Epidermal melanocyte (primary cell): ENCODE data around the gene NELFA.
"Not testable (repeated sequence)": the region's sequence is repeated elsewhere in the genome, so short reads cannot be mapped to it uniquely, and the experiment has no call there.

Experiments
- DNase-seq: peaks from one replicate; pipeline ENCODE4 v3.0.0; 2011; ENCODE audit warnings: low spot score; ENCODE audit not compliant: insufficient read length

NELFA gene

DNA sequence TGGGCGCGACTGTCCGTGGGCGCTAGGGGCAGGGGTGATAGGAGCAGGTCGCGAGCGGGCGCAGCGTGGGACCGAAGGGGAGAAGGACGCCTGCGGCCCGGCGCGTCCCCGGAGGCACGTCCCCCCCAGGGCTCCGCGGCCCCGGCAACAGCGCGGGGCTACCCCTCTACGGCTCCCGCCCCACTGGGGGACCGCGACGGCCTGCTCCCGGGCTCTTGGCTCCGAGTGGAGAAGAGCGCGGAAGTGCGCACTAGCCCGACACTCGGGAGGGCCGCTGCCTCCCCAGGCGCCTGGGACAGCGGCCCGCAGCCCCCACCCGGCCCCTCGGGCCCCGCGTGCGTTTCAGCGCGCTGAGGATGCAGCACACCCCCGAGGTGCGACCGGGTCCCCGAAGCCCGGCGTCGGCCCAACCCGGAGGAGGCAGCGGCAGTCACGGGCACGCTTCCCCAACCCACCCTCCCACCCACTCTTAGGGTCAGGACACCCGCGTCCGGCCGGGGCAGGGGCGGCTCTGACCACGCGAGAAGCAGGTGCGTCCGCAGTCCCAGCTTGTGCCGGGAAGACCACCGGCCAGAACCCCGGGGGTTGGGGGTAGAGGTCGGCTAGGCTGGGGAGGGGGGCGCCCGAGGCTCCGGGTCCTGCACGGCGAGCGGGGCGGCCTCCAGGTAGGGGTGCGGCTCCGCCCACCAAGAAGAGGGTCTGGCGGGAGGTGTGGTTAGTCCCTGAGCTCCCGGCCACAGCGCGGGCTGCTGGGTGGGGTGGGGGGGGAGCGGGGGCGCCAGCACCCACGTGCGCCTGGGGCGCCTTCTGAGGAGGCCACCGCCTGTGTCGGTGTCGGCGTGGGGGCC, 31.8 kb upstream of the NELFA start:
- DNase-seq = no peak

DNA sequence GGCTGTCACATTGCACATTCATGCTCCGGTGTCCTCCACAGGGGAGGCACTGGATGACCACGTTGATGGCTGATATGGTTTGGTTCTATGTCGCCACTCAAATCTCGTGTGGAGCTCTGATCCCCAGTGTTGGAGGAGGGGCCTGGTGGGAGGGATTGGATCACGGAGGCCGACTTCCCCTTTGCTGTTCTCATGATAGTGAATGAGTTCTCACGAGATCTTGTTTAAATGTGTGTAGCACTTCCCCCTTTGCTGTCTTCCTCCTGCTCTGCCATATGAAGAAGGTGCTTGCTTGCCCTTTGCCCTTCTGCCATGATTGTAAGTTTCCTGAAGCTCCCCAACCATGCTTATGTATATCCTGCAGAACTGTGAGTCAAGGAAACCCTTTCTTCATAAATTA, 28.1 kb upstream of the NELFA start:
- no peak for DNase-seq

DNA sequence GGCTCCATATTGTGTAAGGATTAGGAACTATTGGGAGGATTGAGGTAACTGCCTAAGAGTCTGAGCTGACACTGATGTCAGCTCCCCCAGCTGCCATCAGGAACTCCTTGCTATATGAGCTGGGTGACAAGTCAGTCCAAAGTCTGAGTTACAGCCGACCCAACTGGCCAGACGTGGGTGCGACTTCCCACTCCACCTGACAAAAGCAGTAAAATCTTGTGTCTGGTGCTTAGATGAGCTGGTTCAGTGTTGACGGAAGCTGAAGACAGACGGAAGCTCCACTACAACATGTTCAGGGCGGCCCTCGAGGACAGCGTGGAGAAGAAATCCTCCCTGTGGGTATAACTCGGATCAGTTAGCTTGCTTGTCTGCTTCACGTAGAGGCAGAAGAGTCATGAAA, 27.6 kb upstream of the NELFA start:
- no peak for DNase-seq

DNA sequence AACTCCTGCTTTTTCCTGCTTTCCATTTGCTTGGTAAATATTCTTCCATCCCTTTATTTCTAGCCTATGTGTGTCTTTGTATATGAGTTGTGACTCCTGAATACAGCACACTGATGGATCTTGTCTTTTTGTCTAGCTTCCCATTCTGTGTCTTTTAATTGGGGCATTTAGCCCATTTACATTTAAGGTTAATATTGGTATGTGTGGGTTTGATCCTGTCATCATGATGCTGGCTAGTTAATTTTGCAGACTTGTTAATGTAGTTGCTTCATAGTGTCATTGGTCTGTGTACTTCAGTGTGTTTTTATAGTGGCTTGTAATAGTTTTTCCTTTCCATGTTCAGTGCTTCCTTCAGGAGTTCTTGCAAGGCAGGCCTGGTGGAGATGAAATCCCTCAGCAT, 22.4 kb upstream of the NELFA start:
- not testable (repeated sequence) for DNase-seq

DNA sequence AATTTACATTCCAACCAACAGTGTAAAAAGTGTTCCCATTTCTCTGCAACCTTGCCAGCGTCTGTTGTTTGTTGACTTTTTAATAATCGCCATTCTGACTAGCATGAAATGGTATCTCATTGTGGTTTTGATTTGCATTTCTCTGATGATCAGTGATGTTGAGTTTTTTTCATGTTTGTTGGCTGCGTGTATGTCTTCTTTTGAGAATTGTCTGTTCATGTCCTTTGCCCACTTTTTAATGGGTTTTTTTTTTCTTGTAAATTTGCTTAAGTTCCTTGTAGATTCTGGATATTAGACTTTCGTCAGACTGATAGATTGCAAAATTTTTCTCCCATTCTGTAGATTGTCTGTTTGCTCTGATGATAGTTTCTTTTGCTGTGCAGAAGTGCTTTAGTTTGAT, 18.3 kb upstream of the NELFA start:
- DNase-seq = not testable (repeated sequence)

DNA sequence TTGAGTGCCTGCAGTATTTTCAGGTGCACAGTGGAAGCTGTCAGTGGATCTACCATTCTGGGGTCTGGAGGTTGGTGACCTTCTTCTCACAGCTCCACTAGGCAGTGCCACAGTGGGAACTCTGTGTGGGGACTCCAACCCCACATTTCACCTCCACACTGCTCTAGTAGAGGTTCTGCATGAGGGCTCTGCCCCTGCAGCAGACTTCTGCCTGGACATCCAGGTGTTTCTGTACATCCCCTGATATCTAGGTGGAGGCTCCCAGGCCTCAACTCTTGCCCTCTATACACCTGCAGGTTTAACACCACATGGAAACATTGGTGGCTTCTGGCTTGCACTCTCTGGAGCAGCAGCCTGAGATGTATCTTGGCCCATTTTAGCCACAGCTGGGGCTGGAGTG, 17.0 kb upstream of the NELFA start:
- DNase-seq = no peak

DNA sequence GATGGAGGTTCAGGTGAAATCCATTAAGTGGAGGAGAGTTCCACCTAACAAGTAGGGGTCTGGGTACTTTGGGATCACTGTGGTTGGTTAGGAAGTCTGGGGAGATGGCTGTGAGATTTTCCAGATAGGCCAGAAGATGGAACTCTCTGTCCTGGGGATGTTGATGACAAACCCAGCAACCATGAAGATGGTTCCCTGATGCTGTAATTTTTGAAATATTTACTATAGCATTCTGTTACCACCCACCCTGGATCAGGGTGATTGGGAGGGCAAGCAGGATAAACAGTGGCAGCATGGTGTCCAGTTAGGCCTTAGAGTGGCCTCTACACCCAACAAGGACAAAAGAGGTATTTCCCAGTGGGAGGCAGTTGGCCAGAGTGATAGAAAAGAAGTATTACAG, 15.9 kb upstream of the NELFA start:
- DNase-seq = no peak

DNA sequence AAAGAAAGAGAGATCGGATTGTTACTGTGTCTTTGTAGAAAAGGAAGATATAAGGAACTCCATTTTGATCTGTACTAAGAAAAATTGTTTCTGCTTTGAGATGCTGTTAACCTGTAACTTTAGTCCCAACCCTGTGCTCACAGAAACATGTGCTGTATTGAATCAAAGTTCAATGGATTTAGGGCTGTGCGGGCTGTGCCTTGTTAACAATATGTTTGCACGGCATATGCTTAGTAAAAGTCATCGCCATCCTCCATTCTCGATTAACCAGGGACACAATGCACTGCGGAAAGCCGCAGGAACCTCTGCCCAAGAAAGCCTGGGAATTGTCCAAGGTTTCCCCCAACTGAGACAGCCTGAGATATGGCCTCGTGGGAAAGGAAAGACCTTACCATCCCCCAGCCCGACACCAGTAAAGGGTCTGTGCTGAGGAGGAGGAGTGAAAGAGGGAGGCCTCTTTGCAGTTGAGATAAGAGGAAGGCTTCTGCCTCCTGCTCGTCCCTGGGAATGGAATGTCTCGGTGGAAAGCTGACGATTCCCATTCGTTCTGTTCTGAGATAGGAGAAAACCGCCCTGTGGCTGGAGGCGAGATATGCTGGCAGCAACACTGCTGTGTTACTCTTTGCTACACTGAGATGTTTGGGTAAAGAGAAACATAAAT, 12.7 kb upstream of the NELFA start:
- DNase-seq = not testable (repeated sequence)

DNA sequence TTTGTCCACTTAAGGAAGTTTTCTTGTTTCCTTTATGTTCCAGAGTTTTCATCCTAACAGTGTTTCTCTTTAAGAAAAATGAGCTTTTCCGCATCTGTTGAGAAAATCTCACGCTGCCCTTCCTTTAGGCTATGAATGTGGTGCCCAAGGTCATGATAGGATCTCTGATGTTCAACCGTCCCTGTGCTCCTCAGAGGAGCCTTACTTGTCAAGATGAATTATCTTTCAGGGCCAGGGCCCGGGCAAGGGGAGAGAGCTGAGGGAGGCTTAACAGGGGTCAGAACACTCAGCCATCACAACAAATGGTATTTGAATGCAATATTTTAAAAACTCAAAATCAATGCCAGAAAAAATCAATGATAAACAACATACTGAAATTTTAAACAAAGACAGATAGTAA, 6.2 kb upstream of the NELFA start:
- no peak for DNase-seq

DNA sequence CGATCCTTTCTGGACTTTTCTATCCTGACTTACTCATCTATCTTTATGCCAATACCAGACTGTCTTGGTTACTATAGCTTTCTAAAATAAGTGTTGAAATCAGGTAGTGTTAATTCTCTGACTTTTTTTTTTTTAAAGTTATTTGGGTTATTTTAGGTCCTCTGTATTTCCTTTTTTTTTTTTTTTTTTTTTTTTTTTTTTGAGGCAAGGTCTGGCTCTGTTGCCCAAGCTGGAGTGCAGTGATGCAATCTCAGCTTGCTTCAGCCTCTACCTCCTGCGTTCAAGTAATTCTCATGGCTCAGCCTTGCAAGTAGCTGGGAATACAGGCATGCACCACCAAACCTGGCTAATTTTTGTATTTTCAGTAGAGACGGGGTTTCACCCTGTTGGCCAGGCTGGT, 2.8 kb upstream of the NELFA start:
- no peak for DNase-seq

DNA sequence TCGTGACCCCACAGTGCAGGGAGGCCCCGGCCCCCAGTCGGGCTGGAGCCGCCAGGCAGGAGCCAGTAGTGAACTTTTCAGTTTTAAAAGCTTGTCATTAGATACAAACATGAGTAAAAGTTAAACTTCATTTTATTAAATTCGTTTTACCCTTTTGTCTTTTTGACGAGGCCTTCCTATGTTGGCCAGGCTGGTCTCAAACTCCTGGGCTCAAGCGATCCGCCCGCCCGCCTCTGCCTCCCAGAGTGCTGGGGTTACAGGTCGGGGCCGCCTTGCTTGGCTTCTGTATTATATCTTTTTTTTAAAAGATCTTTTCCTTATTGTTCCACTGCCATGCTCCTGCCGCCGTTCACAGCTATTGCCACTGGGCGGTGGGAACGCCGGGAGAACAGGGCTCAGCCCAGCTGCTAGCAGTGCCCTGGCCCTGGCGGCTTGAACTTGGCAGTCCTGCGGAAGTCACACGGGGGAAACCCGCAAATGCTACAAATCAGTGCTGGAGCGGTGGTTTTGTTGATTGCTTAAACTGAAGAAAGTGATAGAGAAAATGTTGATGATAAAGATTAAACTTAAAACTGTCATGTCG, 968 bp upstream of the NELFA start:
- peak; percentile 81 for DNase-seq

DNA sequence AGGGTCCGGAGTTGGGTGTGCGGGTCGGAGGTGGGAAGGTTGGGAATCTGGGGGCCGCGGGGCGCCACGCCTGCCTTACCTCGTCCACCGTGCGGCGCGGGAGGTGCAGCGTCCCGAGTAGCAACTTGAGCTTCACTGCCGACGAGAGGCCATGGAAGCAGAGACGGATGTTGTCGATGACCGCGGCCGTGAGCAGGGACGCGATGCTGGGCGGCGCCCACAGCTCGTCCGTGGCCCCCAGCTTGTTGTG, 178 bp downstream of the NELFA start:
- DNase-seq = no peak

DNA sequence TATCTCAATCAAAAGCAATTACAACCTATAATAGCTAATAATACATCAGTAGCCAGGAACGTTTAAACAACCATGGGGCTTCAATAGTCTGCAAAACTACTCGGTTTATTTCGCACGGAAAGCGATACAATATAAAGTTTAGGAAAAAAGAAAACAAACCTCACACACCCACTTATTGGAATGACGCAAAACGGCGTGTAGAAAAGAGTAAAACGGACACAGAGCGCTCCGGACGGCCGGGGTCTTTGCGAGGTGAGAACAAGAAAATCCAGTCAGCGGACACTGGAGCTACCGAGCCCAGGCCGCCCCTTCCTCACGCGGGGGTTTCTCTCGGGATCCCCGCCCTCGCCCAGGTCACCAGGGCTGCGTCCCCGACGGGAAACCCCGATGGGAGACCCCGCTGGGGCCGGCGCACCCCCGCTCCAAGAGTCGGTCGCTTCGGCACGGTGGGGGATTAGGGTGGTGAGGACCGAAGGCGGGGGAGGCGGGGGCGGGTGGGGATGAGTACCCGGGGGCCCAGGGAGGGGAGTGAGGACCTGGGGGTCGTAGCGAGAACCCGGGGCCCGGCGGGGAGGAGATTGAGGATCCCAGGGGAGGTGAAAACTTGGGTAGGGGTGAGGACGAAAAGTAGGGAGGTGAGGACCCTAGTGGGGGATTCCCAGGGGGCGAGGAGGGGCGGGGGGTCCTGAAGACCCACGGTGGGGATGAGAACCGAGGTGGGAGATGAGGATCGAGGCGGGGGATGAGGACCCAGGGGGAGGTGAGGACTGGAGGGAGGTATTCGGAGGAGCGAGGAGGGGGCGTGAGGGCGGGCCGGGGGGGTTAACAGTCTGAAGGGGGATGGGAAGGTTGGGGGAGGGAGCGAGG, 737 bp downstream of the NELFA start:
- DNase-seq = no peak

DNA sequence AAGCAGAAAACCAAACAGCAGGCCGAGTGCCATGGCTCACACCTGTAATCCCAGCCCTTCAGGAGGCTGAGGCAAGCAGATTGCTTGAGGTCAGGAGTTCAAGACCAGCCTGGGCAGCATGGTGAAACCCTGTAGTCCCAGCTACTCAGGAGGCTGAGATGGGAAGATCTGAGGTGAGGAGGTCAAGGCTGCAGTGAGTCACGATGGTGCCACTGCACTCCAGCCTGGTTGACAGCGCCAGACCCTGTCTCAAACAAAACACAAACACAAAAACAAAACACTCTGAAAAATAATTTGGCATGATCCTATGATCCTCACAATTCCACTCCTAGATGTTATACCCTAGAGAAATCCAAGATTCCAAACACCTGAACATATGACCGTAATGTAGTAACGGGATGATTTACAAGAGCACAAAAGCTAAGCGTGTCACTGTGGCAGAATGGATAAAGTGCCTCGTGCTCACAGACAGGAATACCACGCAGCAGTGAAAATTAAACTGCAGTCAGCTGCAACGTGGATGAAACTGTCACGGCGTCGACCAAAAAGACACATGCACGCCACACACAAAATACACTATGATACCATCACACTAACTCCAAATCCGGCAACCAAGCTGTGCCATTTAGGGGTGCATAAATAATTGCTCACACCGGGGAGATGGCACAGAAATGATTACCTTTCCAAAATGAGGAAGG, 1.7 kb downstream of the NELFA start:
- no peak for DNase-seq

DNA sequence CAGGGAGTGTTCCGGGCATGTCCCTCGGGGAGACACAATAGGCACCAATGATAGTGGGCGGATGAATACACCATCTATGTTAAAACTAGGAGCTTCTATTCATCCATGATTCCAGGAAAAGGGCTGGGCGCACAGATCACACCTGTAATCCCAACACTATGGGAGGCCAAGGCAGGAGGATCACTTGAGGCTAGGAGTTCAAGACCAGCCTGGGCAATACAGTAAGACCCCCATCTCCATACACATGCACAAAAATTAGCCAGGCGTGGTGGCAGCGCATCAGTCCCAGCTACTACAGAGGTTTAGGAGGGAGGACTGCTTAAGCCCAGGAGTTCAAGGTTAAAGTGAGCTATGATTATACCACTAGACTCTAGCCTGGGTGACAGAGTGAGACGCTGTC, 2.4 kb downstream of the NELFA start:
- no peak for DNase-seq

DNA sequence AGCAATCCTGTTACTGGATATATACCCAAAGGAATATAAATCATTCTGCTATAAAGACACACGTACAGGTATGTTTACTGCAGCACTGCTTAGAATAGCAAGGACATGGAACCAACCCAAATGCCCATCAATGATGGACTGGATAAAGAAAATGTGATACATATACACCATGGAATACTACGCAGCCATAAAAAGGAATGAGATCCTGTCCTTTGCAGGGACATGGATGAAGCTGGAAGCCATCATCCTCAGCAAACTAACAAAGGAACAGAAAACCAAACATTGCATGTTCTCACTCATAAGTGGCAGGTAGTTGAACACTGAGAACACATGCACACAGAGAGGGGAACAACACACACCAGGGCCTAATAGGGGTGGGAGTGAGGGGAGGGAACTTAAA, 5.4 kb downstream of the NELFA start:
- DNase-seq = not testable (repeated sequence)

DNA sequence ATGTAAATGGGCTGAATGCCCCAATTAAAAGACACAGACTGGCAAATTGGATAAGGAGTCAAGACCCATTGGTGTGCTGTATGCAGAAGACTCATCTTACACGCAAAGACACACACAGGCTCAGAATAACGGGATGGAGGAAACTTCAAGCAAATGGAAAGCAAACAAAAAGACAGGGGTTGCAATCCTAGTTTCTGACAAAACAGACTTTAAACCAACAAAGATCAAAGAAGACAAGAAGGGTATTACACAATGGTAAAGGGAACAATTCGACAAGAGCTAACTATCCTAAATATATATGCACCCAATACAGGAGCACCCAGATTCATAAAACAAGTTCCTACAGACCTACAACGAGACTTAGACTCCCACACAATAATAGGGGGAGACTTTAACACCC, 9.5 kb downstream of the NELFA start:
- not testable (repeated sequence) for DNase-seq

DNA sequence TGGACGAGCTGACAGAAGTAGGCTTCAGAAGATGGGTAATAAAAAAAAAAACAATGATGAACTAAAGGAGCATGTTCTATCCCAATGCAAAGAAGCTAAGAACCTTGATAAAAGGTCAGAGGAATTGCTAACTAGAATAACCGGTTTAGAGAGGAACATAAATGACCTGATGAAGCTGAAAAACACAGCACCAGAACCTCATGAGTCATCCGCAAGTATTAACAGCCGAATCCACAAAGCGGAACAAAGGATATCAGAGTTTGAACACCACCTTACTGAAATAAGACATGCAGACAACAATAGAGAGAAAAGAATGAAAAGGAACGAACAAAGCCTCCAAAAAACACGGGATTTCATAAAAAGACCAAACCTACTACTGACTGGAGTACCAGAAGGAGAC, 10.5 kb downstream of the NELFA start:
- DNase-seq = no peak

DNA sequence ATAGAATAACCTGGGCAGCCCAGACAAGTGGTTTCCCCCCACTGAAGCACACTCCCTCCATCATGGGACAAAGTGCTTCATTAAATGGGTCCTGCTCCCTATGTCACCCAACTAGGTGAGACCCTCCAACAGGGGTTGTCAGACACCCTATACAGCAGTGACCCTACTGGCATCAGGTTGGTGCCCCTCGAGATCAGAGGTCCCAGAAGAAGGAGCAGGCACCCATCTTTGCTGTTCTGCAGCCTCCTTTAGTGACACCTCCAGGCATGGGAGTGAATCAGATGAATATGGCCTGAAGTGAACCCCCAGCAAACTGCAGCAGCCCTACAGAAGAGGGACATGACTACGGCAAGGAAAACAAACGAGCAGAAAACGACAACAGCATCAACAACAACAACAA, 11.1 kb downstream of the NELFA start:
- DNase-seq = no peak

DNA sequence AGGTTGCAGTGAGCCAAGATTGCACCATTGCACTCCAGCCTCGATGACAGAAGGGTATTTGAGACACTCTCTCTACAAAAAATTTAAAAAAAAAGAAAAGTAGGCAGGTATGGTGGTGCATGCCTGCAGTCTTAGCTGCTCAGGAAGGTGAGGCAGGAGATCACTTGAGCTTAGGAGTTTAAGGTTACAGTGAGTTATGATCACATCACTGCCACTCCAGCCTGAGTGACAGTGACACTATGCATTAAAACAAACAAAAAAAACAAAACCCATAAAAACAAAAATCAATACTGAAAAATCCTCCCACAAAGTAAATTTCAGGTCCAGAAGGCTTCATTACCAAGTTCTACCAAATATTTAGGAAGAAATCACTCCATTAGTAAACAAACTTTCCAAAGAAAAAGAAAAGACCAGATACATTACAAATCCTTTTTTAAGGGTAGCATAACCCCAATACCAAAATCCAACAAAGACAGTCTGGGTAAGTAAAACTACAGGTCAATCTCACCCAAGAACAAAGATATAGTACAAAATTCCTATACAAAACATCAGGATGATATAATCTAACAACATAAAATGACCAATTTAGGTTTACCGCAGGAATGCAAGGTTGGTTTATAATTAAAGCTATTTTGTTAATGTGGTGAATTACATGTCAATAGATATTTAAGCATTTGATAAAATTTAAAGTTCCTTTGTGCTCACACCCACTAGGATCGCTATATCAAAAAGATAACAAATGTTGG, 11.7 kb downstream of the NELFA start:
- no peak for DNase-seq

DNA sequence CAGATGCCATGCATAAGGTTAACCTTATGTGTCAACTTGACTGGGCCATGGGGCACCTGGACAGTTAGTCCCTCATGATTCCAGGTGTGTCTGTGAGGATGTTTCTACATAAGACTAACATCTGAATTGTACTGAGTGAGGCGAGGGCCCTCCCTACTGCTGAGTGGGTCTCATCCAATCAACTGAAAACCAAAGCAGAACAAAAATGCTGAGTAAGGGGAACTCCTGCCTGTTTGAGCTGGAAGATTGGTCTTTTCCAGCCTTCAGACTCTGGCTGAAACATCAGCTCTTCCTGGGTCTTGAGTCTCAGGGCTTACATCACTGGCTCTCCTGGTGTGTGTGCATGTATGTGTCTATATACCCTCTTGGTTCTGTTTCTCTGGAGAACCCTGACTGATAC, 13.8 kb downstream of the NELFA start:
- DNase-seq = no peak
